Neural crest cell (in vitro differentiated cells): ENCODE results near the gene ZNF189. TPM values are rescaled to one million over a fixed set of nuclear protein-coding genes. Genes with fewer than 3 reads are reported as not detected.

Experiments
- DNase-seq: peaks from one replicate; pipeline ENCODE4 v3.0.0; 2021; ENCODE audit warnings: low read depth, mixed read lengths, low spot score
- H3K27ac Mint-ChIP-seq: one replicate; pipeline ENCODE4 v1.8.0; 2021; ENCODE audit warnings: mild to moderate bottlenecking, mixed read lengths; ENCODE audit not compliant: unreplicated experiment
- H3K27me3 Mint-ChIP-seq: 2 replicates; pipeline ENCODE4 v1.8.0; 2021; ENCODE audit warnings: low read depth, mild to moderate bottlenecking, mixed read lengths
- H3K36me3 Mint-ChIP-seq: 2 replicates; pipeline ENCODE4 v1.8.0; 2021; ENCODE audit warnings: low read depth, mild to moderate bottlenecking, mixed read lengths
- H3K4me1 Mint-ChIP-seq: 2 replicates; pipeline ENCODE4 v1.8.0; 2021; ENCODE audit warnings: mixed read lengths
- H3K4me3 Mint-ChIP-seq: one replicate; pipeline ENCODE4 v1.8.0; 2021; ENCODE audit warnings: mild to moderate bottlenecking, mixed read lengths
- H3K9me3 Mint-ChIP-seq: 2 replicates; pipeline ENCODE4 v1.8.0; 2021; ENCODE audit warnings: mixed read lengths
- CTCF ChIP-seq: fragments of 200-600 bp; sonication (generic); conservative IDR thresholded peaks from 2 replicates; pipeline ENCODE4 v1.5.0; 2021; ENCODE audit warnings: antibody characterized with exemption, mild to moderate bottlenecking
- total RNA-seq: library from RNA; stranded (reverse); gene quantifications from 2 replicates; pipeline ENCODE4 v1.2.1, GENCODE V29; 2021

ZNF189 gene
- total RNA-seq, 1 donor from 2014 or later = 24.0 TPM

GRCh38 chr9:101437806-101438232, 39.2 kb downstream of the ZNF189 start:
- Mint-ChIP-seq H3K4me1 (no peaks in the 10 kb centered on the region), H3K36me3 (no peaks in the 10 kb centered on the region), H3K9me3 (no peaks in the 10 kb centered on the region), H3K27ac (no peak overlapping the region), H3K4me3 (no peak overlapping the region), H3K27me3 (no peaks in the 10 kb centered on the region)
- no peak for DNase-seq
- TF ChIP-seq CTCF = no peak

- no peak for TF ChIP-seq CTCF
- H3K27ac Mint-ChIP-seq = no peak overlapping the region
- no peaks in the 10 kb centered on the region for H3K9me3 Mint-ChIP-seq
- no peaks in the 10 kb centered on the region for H3K36me3 Mint-ChIP-seq
- no peaks in the 10 kb centered on the region for H3K27me3 Mint-ChIP-seq
- H3K4me3 Mint-ChIP-seq = no peak overlapping the region
- no peaks in the 10 kb centered on the region for H3K4me1 Mint-ChIP-seq
- no peak for DNase-seq
Measured at GRCh38 chr9:101438523-101438922, 39.9 kb downstream of the ZNF189 start.

GRCh38 chr9:101440714-101441230, 42.1 kb downstream of the ZNF189 start:
- H3K27ac Mint-ChIP-seq = no peak overlapping the region
- H3K4me3 Mint-ChIP-seq = no peak overlapping the region
- peaks cover 7% of the 10 kb centered on the region for H3K4me1 Mint-ChIP-seq
- no peaks in the 10 kb centered on the region for H3K27me3 Mint-ChIP-seq
- H3K36me3 Mint-ChIP-seq = no peaks in the 10 kb centered on the region
- H3K9me3 Mint-ChIP-seq = no peaks in the 10 kb centered on the region
- TF ChIP-seq CTCF = no peak
- DNase-seq = no peak

- H3K27me3 Mint-ChIP-seq = no peaks in the 10 kb centered on the region
- H3K9me3 Mint-ChIP-seq = no peaks in the 10 kb centered on the region
- peaks cover 8% of the 10 kb centered on the region for H3K4me1 Mint-ChIP-seq
- DNase-seq = no peak
- no peak overlapping the region for H3K27ac Mint-ChIP-seq
- no peak for TF ChIP-seq CTCF
- no peak overlapping the region for H3K4me3 Mint-ChIP-seq
- H3K36me3 Mint-ChIP-seq = no peaks in the 10 kb centered on the region
Measured at GRCh38 chr9:101442318-101442717, 43.7 kb downstream of the ZNF189 start.

GRCh38 chr9:101442736-101443135, 44.1 kb downstream of the ZNF189 start:
- Mint-ChIP-seq H3K27ac (no peak overlapping the region), H3K4me1 (peaks cover 8% of the 10 kb centered on the region), H3K4me3 (no peak overlapping the region), H3K36me3 (no peaks in the 10 kb centered on the region), H3K27me3 (no peaks in the 10 kb centered on the region), H3K9me3 (no peaks in the 10 kb centered on the region)
- no peak for TF ChIP-seq CTCF
- DNase-seq = no peak

GRCh38 chr9:101443364-101443771, 44.7 kb downstream of the ZNF189 start:
- Mint-ChIP-seq H3K36me3 (no peaks in the 10 kb centered on the region), H3K27ac (no peak overlapping the region), H3K4me1 (peaks cover 8% of the 10 kb centered on the region), H3K27me3 (no peaks in the 10 kb centered on the region), H3K9me3 (no peaks in the 10 kb centered on the region), H3K4me3 (no peak overlapping the region)
- no peak for DNase-seq
- no peak for TF ChIP-seq CTCF
